Neural progenitor cell (in vitro differentiated cells): ENCODE data around the gene TMEM147. TPM values are rescaled to one million over a fixed set of nuclear protein-coding genes. Genes with fewer than 3 reads are reported as not detected.

Experiments used
- DNase-seq: peaks from one replicate; pipeline ENCODE4 v3.0.0-alpha.2; 2016; ENCODE audit warnings: low spot score
- H2AFZ ChIP-seq: fragments of 200-600 bp; sonication (generic); replicated peaks from 2 replicates; pipeline ENCODE4 v1.6.1; 2016; ENCODE audit warnings: antibody characterized with exemption
- H3F3A ChIP-seq: fragments of 200-600 bp; sonication (generic); 2 replicates; pipeline ENCODE4 v1.6.1; 2016; ENCODE audit warnings: antibody characterized with exemption, low read depth
- H3K27ac ChIP-seq: fragments of 200-600 bp; sonication (generic); 2 replicates; pipeline ENCODE4 v1.5.1; 2016; ENCODE audit warnings: mild to moderate bottlenecking
- H3K27me3 ChIP-seq: fragments of 200-600 bp; sonication (generic); 2 replicates; pipeline ENCODE4 v1.6.1; 2016; ENCODE audit warnings: mild to moderate bottlenecking, moderate library complexity
- H3K36me3 ChIP-seq: fragments of 200-600 bp; sonication (generic); 2 replicates; pipeline ENCODE4 v1.5.1; 2016
- H3K4me1 ChIP-seq: fragments of 200-600 bp; sonication (generic); 2 replicates; pipeline ENCODE4 v1.6.1; 2016; ENCODE audit warnings: mixed run types
- H3K4me2 ChIP-seq: fragments of 200-600 bp; sonication (generic); 2 replicates; pipeline ENCODE4 v1.6.1; 2016
- H3K4me3 ChIP-seq: fragments of 200-600 bp; sonication (generic); 2 replicates; pipeline ENCODE4 v1.5.1; 2016
- H3K79me2 ChIP-seq: fragments of 200-600 bp; sonication (generic); 2 replicates; pipeline ENCODE4 v1.6.1; 2016; ENCODE audit warnings: low read depth
- H3K9ac ChIP-seq: fragments of 200-600 bp; sonication (generic); 2 replicates; pipeline ENCODE4 v1.6.1; 2016
- H3K9me3 ChIP-seq: fragments of 200-600 bp; sonication (generic); 2 replicates; pipeline ENCODE4 v1.5.1; 2016; ENCODE audit warnings: low read depth
- H4K20me1 ChIP-seq: fragments of 200-600 bp; sonication (generic); 2 replicates; pipeline ENCODE4 v1.6.1; 2016; ENCODE audit warnings: low read depth
- H3K27ac Mint-ChIP-seq: 3 replicates; pipeline ENCODE4 v1.8.0; 2021; ENCODE audit warnings: mixed read lengths
- H3K27me3 Mint-ChIP-seq: 2 replicates; pipeline ENCODE4 v1.8.0; 2022; ENCODE audit warnings: low read depth, mild to moderate bottlenecking, inconsistent platforms, moderate library complexity, mixed read lengths; ENCODE audit not compliant: insufficient read depth
- H3K36me3 Mint-ChIP-seq: 3 replicates; pipeline ENCODE4 v1.8.0; 2021; ENCODE audit warnings: mixed read lengths
- H3K4me1 Mint-ChIP-seq: 3 replicates; pipeline ENCODE4 v1.8.0; 2021; ENCODE audit warnings: mixed read lengths
- H3K4me3 Mint-ChIP-seq: 3 replicates; pipeline ENCODE4 v1.8.0; 2021; ENCODE audit warnings: mild to moderate bottlenecking, moderate library complexity, mixed read lengths
- H3K9me3 Mint-ChIP-seq: 3 replicates; pipeline ENCODE4 v1.8.0; 2020; ENCODE audit warnings: mixed read lengths
- CTCF ChIP-seq: fragments of 200-600 bp; sonication (generic); IDR thresholded peaks from 2 replicates; pipeline ENCODE4 v1.5.1; 2017; ENCODE audit warnings: antibody characterized with exemption, mild to moderate bottlenecking
- EZH2 ChIP-seq: fragments of 200-600 bp; sonication (generic); IDR thresholded peaks from 2 replicates; pipeline ENCODE4 v1.6.1; 2017; ENCODE audit warnings: antibody characterized with exemption, mild to moderate bottlenecking, moderate library complexity
- EZH2phosphoT487 ChIP-seq: fragments of 200-600 bp; sonication (generic); IDR thresholded peaks from 2 replicates; pipeline ENCODE4 v1.6.1; 2017; ENCODE audit warnings: antibody characterized with exemption
- total RNA-seq: library from RNA; depleted of rRNA; stranded (reverse); fragments of >200 nt; gene quantifications from 2 replicates; pipeline ENCODE4 v1.2.3, GENCODE V29; 2015; ENCODE audit warnings: low replicate concordance

Gene TMEM147
- 57.8 and 81.7 TPM in 2 replicates for total RNA-seq

GRCh38 chr19:35545001-35545854, at the start of gene TMEM147:
Gene TMEM147 (plus strand): TSS chr19:35545626. CDS start chr19:35545740, 114 bp downstream.
- peaks cover 6% of the 10 kb centered on the region for H3K36me3 Mint-ChIP-seq
- Histone ChIP-seq H3K4me2 (peak within 1 kb of the TSS; percentile 96), H3K9me3 (no peaks in the 10 kb centered on the region), H3K4me3 (peak within 1 kb of the TSS; percentile 82), H3K27ac (no peak within 1 kb of the TSS), H3K4me1 (peaks cover 11% of the 10 kb centered on the region), H3K27me3 (no peaks in the 10 kb centered on the region), H3F3A (no peaks in the 10 kb centered on the region), H2AFZ (peak within 1 kb of the TSS; percentile 95), H3K36me3 (no peaks in the 10 kb centered on the region), H3K9ac (peak within 1 kb of the TSS; percentile 87), H3K79me2 (peaks cover 35% of the 10 kb centered on the region), H4K20me1 (peaks cover 18% of the 10 kb centered on the region)
- no peaks in the 10 kb centered on the region for H3K9me3 Mint-ChIP-seq
- H3K4me1 Mint-ChIP-seq, result peaks cover 28% of the 10 kb centered on the region
- H3K27ac Mint-ChIP-seq, result no peak within 1 kb of the TSS
- peaks cover 2% of the 10 kb centered on the region for H3K27me3 Mint-ChIP-seq
- no peak for TF ChIP-seq EZH2
- no peak for TF ChIP-seq EZH2phosphoT487
- TF ChIP-seq CTCF, result no peak
- DNase-seq, result peak; percentile 96
- peak within 1 kb of the TSS; percentile 91 for H3K4me3 Mint-ChIP-seq

GRCh38 chr19:35497406-35497805, 48.0 kb upstream of the TMEM147 start:
- Histone ChIP-seq H3K79me2 (no peaks in the 10 kb centered on the region), H4K20me1 (peaks cover 6% of the 10 kb centered on the region), H3K27ac (no peak overlapping the region), H3K27me3 (no peaks in the 10 kb centered on the region), H3F3A (no peaks in the 10 kb centered on the region), H3K9ac (no peak overlapping the region), H3K9me3 (no peaks in the 10 kb centered on the region), H3K4me2 (no peak overlapping the region), H3K36me3 (no peaks in the 10 kb centered on the region), H3K4me1 (no peaks in the 10 kb centered on the region), H3K4me3 (no peak overlapping the region), H2AFZ (no peak overlapping the region)
- DNase-seq, result no peak
- Mint-ChIP-seq H3K36me3 (no peaks in the 10 kb centered on the region), H3K4me1 (peaks cover 4% of the 10 kb centered on the region), H3K27me3 (peaks cover 13% of the 10 kb centered on the region), H3K27ac (no peak overlapping the region), H3K9me3 (no peaks in the 10 kb centered on the region), H3K4me3 (no peak overlapping the region)
- TF ChIP-seq EZH2 (no peak), EZH2phosphoT487 (no peak), CTCF (no peak)

GRCh38 chr19:35498220-35498619, 47.2 kb upstream of the TMEM147 start:
- Histone ChIP-seq H3K9me3 (no peaks in the 10 kb centered on the region), H3K27ac (no peak overlapping the region), H3K4me3 (no peak overlapping the region), H3K36me3 (no peaks in the 10 kb centered on the region), H3K79me2 (no peaks in the 10 kb centered on the region), H3F3A (no peaks in the 10 kb centered on the region), H3K9ac (no peak overlapping the region), H3K4me2 (no peak overlapping the region), H3K4me1 (no peaks in the 10 kb centered on the region), H3K27me3 (no peaks in the 10 kb centered on the region), H2AFZ (no peak overlapping the region), H4K20me1 (peaks cover 6% of the 10 kb centered on the region)
- H3K27me3 Mint-ChIP-seq, result peaks cover 13% of the 10 kb centered on the region
- H3K36me3 Mint-ChIP-seq, result no peaks in the 10 kb centered on the region
- TF ChIP-seq EZH2, result no peak
- H3K27ac Mint-ChIP-seq, result no peak overlapping the region
- no peak overlapping the region for H3K4me3 Mint-ChIP-seq
- H3K4me1 Mint-ChIP-seq, result peaks cover 4% of the 10 kb centered on the region
- H3K9me3 Mint-ChIP-seq, result no peaks in the 10 kb centered on the region
- DNase-seq, result no peak

GRCh38 chr19:35498984-35499527, 46.4 kb upstream of the TMEM147 start:
- Histone ChIP-seq H3K9ac (no peak overlapping the region), H3K79me2 (no peaks in the 10 kb centered on the region), H3K4me2 (no peak overlapping the region), H3K4me3 (no peak overlapping the region), H3K36me3 (no peaks in the 10 kb centered on the region), H3F3A (no peaks in the 10 kb centered on the region), H3K27me3 (no peaks in the 10 kb centered on the region), H3K9me3 (no peaks in the 10 kb centered on the region), H3K27ac (no peak overlapping the region), H2AFZ (no peak overlapping the region), H4K20me1 (peaks cover 6% of the 10 kb centered on the region), H3K4me1 (no peaks in the 10 kb centered on the region)
- TF ChIP-seq CTCF (no peak), EZH2 (no peak), EZH2phosphoT487 (no peak)
- H3K4me3 Mint-ChIP-seq, result no peak overlapping the region
- H3K9me3 Mint-ChIP-seq, result no peaks in the 10 kb centered on the region
- H3K4me1 Mint-ChIP-seq, result peaks cover 4% of the 10 kb centered on the region
- H3K27ac Mint-ChIP-seq, result no peak overlapping the region
- H3K36me3 Mint-ChIP-seq, result no peaks in the 10 kb centered on the region
- no peak for DNase-seq
- peaks cover 11% of the 10 kb centered on the region for H3K27me3 Mint-ChIP-seq
